ENCODE data around the gene FOLR2. TPM values are rescaled to one million over a fixed set of nuclear protein-coding genes. Genes with fewer than 3 reads are reported as not detected.

The FOLR2 gene
- total RNA-seq, 1 donor from 2014 or later: not detected

DNA sequence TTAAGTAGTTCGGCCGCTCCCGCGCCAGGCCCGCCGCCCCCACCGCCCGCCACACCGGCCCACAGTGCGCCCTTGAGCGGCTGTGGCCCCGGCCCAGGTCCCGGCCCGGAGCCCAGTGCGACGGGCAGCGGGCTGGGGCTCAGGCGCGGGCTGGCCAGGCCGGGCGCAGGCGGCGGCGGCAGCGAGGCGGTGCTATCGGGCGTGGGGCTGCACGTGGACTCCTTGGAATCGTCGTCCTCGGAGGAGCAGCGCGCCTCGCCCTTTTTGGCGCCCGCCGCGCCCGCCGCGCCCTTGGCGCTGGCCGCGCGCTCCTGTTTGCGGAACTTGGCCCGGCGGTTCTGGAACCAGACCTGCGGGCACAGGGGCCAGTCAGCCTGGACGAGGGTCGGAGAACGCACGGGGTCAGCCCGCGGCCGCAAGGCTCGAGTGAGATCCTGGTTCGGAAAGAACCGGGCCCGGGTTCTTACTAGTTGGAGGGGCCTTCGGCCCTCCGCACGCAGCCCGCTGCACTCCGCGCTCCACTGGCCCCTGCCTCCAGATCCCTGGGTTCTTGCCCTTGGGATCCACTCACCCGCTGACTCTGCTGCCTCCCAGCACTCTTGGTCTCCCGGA is 23.4 kb downstream of the FOLR2 start:
- no peak for DNase-seq (ENCODE audit: extremely low read depth, low read depth, low spot score)

DNA sequence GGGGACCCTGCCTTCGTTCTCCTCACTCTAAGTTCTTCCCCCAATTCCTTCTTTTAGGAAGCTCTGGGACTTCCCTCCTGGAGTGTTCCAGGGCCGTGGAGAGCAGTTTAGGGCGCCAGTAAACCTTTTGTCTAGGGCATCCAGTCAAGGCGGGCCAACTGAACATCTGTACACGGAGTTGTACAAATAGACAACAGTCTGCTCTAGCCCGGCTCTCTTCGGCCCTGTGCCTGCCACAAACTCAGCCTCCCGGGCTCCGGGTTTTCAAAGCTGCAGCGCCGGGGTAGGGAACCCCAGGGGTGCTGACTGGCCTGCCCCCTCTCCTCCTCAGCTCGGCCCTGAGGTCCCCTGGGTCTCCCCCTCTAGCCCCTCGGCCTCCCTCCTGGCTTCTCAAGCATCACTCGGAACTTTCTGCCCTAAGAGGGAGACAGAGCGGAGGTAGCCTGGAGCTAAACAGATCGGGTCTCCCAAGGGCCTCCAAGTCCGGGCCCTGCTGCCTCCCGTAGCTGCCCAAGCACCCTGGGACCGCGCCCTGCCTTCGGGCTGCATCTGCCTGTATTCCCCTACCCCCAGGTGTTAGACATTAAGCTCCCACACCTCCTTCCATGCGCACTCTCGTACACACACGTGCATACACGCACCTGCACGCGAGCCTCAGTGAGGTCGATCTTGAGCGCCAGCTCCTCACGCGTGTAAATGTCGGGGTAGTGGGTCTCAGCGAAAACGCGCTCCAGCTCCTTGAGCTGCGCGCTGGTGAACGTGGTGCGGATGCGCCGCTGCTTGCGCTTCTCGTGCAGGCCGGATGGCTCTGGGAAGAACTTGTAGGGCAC is 24.1 kb downstream of the FOLR2 start:
- no peak for DNase-seq (ENCODE audit: extremely low read depth, low read depth, low spot score)

DNA sequence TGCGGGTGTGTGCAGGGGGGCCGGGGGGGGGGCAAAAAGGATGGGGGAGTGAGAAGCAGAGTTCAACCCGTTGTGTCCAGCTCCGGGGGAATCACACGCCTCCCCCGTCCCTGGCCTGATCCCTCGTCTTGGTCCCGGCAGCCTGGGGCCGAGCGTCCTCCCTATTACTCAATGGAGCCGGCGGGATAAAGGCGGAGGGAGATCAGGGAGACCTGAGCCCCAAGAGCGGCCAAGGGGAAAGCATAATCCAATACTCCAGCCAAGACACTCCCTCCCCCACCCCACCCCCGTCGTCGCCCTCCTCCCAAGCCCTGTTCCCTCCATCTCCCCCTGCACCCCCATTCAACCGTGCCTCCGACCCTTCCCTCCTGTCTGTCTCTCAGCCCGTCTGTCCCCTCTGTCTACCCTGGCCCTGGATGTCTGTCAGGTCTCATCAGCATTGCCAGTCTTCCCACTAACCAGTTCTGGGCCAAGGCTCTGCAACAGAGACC is 24.7 kb downstream of the FOLR2 start:
- no peak for DNase-seq (ENCODE audit: extremely low read depth, low read depth, low spot score)

DNA sequence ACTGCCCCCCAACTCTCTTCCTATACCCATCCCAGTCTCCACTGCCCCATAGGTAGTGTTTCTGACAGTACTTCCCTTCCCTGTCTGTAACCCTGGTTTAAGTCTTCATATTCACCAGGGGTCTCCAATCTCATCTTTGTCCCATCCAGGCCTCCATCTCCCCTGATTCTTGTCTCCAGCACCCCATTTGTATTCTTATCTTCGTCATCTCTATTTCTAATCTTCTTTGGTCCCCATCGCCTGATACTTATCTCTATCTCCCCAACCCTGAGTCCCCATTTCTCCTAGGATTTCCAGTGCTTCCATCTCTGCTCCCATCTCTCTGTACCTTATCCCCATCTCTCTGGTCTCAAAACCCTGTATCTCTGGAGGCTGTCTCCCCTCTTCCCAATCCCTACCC is 25.5 kb downstream of the FOLR2 start:
- DNase-seq (ENCODE audit: extremely low read depth, low read depth, low spot score): no peak

DNA sequence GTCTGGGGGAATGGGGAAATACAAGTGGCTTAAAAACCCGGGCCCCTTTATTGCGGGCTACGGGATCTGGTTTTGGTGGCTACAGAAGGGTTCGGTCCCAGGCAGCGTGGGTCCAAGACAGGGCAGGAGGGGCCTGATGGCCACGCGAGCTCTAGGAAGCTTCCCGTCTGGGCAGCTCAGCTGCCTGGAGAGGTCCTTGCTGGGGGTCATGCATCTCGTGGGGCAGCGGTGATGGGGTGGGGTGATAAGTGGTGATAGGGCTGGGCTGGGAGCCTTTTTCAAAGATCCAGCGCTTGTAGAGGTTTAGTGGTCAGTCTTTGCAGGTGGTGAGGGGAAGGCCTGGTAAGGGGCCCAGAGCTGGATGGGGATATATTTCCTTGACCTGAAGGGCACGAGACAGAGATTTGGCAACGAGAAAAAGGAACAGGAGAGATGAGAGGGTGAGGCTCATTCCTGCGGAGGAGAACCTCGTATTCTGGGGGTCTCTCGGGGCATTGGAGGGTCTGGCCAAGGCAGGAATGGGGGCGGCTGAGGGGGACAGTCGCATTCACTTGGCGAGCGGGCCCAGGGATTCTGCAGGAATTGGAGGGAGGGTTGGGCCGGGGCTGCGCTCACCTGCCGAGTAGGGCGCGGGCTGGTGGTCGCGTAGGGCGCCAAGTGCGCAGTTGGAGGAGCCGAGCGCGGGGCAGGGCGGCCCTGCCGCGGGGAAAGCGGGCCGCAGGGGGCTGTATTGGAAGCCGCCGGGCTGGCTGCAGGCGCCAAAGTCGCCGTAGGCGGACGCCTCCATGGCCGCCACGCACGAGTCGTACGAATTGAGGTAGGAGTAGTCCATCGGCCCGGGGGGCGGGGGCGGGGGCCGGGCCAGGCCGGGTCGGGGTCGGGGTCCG is 26.8 kb downstream of the FOLR2 start:
- DNase-seq (ENCODE audit: extremely low read depth, low read depth, low spot score): no peak

DNA sequence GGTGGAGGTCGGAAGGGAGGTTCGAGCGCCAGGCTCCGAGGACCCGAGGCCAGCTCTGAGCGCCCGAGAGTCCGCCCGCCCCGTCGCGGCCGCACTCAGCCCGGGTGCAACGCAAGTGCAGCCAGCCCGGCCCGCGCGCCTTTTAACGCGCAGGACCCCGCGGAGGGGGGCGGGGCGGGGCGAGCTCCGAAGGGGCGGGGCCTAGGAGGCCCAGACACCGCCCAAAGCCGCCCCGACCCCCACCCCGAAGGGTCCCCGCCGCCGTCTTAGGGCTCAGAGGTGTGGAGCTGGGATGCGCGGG is 27.4 kb downstream of the FOLR2 start, which contains the start of gene PHOX2A:
PHOX2A (minus strand) TSS at position 117 of the 301 bp plus-strand sequence. CDS start 172 bp downstream, outside the sequence.
- DNase-seq (ENCODE audit: extremely low read depth, low read depth, low spot score): no peak

DNA sequence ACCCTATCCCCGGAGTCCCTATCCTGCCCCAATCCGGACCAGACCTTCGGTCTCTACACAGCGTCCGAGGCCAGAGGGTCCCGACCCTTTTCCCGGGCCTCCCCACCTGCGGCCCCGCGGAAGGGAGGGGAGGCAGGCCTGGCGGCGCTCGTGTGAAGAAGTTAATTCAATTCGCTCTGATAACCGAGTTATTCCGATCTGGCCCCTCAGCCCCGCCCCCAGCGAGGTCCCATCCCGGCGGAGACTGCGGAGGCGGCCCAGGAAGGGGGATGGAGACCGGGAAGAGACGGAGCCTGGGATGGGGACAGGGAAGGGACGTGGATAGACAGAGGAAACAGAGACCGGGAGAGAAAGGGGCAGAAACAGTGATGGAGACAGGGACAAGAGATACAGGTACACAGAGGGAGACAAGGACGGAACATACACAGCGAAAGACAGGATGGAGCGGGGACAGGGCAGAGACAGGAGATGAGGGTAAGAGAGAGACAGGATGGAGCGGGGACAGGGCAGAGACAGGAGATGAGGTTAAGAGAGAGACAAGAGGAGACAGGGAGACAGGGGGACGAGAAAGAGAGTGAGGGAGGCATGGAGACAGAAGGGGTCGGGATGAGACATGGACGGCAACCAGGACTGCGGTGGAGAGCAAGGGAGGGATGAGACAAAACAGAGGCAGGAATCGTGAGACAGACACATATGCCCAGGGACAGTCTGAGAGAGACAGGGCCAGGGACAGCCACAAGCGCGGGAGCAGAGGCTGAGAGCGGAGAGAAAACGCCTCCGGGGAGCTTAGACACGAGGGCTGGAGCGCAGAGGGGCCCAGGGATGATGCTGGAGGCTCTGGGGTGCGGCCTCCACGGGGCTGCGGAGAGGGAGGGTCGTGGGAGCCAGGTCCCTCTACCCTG is 28.0 kb downstream of the FOLR2 start:
- DNase-seq (ENCODE audit: extremely low read depth, low read depth, low spot score): no peak

DNA sequence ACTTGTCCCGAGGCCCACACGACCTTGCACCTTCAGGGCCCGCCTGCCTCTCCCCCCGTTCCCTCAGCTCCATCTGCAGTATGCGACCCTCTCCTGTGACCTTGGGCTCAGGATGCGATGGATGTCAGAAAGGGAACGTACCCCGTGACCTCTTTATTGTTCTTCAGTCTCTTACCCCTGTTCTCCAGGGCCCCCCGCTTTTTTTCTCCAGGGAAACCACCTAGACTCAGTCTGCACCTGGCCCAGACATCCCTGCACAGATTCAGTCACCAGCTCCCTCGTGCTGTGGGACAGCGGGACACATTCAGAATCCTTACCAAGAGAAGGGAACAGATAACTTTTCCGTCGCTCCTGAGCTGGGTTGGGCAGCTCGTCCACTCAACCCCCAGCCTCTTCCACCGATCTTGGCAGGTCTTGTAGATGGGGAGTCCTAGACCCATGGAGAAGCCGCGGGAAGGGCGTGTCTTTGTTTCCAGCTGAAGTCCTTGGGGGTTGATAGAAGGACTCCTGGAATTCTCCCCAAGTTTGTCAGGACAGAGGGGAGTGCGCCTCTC is 28.7 kb downstream of the FOLR2 start:
- no peak for DNase-seq (ENCODE audit: extremely low read depth, low read depth, low spot score)

DNA sequence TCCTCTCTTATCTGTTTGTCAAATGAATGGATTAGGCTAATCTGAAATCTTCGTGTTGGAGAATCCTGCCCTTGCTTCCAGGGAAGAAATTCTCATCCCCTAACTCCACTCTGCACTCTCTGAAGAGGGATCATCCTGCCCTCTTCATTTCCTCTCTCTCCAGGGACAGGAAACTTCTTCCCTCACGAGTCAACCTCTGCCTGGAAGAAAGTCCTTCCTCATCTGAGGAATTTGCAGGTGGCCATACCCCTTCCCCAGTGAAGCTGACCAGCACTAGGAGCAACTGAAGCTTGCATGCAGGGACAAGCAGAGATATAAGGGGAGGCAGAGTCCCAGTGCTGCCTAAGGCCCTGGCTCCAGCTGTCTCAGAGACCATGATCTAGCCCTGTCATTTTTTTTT is 31.0 kb downstream of the FOLR2 start:
- no peak for DNase-seq (ENCODE audit: extremely low read depth, low read depth, low spot score)

DNA sequence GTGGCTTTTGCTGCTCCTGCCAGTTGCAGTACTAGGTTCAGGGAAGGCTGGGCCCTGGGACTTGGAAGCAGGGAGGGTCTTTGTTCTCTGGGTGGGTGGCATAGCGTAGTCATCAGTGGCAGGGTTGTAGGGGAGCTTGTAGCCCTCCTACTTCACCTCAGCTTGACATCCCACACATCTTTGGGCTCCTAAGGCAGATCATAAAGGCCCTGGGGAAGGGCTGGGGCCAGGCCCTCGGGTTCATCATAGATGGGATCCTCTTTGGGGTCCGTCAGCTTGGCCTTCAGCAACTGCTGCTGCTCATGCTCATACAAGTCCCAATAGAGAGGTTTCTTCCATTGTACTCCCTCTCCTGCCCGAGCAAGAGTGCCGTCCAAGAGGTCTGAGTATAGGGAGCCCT is 33.4 kb downstream of the FOLR2 start:
- no peak for DNase-seq (ENCODE audit: extremely low read depth, low read depth, low spot score)

DNA sequence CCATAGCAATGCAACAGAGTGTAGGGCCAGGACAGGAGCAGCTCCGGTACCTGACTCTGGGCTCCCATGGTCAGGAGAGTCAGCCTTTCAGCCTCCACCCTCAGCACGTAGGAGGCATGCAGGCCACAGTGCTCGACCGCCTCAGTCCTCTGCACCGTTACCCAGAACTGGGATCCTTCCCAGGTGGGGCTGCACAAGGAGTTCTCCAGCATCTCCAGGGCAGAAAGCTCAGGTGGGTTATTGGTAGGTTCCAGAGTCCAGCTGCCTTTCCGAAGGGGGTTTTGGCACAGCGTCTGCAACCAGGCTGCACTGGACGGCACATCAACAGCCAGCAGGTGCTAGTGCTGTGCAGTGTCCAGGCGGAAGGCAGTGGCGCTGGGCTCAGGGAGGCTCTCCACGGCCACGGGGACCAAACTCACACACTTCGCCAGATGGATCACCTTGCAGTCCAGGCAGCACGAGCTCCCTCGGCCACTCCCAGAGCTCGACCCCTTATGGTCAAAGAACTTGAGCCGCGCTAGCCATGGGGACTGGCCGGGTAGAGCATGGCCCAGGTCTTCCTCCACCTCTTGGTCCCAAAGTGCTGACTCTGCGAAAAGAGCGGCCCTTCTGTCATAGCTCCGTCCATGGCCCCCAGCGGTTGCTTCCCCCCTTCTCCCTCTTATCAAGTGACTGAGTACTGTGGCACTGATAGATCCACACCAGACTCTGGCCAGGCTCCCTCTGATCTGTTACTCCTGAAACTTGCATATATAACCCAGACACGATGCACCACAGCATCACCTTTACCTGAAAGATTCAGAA is 34.3 kb downstream of the FOLR2 start:
- DNase-seq (ENCODE audit: extremely low read depth, low read depth, low spot score): no peak

DNA sequence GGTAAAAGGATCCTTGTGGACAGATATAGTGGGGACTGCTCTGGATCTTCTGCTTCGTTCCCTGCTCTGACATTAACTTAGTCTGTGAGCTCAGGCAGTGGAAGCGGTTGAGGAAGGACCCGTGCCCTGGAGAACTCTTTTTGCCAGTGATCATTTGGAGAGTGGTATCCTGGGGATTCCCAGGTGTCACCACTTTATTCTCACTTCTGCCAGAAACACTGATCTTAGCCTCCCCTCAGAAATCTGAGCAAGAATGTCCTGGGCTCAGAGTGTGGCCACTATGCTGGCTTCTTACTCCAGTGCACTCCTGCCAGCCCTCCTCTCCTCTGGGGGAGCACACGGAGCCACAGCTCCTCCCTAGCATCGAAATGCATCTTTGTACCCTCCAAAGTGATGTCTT is 35.0 kb downstream of the FOLR2 start:
- DNase-seq (ENCODE audit: extremely low read depth, low read depth, low spot score): no peak

DNA sequence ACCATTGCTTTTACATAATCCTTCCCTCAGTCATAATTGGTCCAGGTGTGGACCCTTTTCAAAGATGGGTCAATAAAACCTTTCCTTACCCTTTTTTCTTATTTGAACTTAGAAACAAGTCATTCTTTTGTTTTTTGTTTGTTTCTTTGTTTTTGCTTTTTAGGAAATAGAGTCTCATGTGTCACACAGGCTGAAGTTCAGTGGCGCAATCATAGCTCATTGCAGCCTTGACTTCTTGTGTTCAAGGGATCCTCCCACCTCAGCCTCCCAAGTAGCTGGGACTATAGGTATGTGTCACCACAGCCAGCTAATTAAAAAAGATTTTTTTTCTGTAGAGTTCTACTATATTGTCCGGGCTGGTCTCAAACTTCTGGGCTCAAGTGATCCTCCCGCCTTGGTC is 36.8 kb downstream of the FOLR2 start:
- DNase-seq (ENCODE audit: extremely low read depth, low read depth, low spot score): no peak

DNA sequence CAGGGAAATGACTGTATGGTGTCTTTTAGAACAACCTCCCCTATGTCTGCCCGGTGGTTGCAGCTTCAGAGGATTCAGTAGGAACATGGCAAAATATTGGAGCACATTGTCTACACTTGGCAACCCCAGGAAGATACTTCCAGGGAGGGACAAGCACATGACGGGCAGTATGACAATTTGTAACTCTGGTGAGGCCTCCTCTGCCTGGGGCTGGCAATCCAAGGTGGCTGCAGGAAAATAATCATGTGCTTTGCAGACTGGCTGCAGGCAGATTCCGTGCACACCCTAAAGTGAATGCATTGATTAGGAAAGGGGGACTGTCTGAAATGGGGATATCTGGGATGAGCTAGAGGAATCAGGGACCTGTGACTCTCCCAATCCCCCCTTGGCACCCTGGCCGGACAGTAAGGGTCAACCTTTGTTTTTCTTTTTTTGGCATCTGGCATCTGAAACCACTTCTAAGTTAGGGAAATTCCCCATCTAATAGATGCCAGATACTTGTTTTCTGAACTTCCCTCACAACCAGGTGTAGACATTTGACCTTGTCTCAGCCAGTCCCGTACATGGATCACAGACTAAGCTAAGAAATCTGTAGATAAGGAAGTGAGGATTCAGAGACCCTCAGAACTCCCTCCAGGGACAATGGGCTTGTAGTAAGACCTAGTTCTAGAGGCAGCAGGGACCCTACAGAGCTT is 37.9 kb downstream of the FOLR2 start:
- no peak for DNase-seq (ENCODE audit: extremely low read depth, low read depth, low spot score)

DNA sequence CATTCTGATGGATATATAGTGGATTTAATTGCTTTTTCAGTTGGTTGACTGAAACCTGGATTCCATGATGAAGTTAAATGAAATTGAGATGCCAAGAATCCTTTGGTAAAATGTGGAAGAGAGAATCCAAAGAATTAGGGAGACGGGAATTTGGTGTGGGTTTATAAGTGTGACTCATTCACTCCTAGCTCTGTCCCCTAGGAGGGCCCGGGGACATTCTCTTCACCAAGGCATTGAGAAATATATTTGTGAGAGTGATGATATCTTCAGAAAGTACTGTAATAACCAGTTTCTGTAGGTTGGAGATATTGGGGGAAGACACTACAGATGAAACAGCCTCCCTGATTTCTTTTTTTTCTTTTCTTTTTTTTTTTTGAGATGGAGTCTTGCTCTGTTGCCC is 41.0 kb downstream of the FOLR2 start:
- no peak for DNase-seq (ENCODE audit: extremely low read depth, low read depth, low spot score)

DNA sequence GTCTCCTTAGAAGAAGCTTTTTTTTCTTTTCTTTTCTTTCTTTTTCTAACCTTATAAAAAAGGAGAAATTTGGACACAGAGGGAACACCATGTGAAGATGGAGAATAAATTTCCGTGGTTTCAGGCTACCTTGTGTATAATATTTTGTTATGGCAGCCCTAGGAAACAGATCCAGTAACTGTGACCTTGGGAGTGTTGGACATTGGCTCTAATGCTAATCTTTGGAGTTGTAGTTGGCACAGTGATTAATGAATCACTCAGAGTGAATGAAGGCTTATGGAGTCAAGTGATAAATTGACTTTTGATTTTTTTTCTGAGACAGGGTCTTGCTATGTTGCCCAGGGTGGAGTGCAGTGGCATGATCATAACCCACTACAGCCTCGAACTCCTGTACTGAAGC is 42.9 kb downstream of the FOLR2 start:
- no peak for DNase-seq (ENCODE audit: extremely low read depth, low read depth, low spot score)

DNA sequence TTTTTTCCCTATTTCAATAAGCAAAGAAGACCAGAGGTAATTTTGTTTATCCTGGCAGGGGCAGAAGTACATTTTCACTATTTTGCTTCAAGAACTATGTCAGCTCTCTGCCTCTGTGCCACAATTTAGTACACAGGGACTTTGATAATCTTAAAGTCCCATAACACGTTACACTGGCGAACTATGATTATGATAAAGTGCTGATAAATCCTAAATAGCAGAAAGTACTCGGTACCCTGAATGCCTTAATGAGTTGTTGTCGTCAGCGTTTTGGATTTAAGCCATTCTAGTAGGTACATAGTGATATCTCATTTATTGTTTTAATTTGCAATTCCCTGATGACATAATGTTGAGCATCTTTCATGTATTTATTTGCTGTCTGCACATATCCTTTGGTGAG is 44.0 kb downstream of the FOLR2 start:
- DNase-seq (ENCODE audit: extremely low read depth, low read depth, low spot score): no peak

DNA sequence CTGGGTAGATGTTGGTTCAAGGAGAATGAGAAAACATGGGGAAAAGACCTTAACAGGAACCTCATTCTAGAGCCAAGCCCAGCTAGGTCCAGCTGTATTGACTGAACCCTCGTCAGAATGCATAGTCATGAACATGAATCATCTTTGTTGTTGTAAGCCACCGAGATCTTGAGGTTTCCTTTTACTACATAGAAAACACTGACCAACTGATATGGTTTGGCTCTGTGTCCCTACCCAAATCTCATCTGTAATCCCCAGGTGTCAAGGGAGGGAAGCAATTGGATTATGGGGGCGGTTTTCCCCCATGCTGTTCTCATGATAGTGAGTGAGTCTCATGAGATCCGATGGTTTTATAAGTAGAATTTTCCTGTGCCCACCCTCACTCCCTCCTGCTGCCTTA is 46.8 kb downstream of the FOLR2 start:
- no peak for DNase-seq (ENCODE audit: extremely low read depth, low read depth, low spot score)

DNA sequence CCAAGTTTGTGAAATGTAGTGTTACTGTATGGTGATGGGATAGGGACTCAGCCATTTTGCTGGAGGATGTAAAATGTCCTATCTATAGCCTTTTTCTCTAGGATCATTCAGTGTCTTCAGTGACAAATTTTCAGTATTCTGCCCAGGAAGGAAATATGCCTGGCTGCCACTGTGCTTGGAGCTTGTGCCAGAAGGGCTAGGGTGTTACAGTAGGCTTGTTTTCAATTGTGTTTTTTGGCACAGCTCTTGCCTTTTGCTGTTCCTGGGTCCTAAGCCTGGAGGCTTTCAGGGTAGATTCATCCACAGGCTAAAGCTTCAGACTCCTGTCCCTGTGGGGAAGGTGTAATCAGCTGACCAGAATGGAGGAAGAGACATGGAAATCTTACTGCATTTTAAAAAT is 49.4 kb downstream of the FOLR2 start:
- DNase-seq (ENCODE audit: extremely low read depth, low read depth, low spot score): no peak

Measured in glomerular endothelial cell (primary cell).